HG03575 (cell line): ENCODE measurements around the gene PLXNA1.

Source experiments
- ATAC-seq: cut with Tn5 transposase; IDR thresholded peaks from one replicate; pipeline ENCODE4 v1.9.1; 2021; ENCODE audit not compliant: unreplicated experiment, insufficient number of reproducible peaks, low FRiP score; ENCODE audit errors: extremely low read depth

PLXNA1 gene

DNA sequence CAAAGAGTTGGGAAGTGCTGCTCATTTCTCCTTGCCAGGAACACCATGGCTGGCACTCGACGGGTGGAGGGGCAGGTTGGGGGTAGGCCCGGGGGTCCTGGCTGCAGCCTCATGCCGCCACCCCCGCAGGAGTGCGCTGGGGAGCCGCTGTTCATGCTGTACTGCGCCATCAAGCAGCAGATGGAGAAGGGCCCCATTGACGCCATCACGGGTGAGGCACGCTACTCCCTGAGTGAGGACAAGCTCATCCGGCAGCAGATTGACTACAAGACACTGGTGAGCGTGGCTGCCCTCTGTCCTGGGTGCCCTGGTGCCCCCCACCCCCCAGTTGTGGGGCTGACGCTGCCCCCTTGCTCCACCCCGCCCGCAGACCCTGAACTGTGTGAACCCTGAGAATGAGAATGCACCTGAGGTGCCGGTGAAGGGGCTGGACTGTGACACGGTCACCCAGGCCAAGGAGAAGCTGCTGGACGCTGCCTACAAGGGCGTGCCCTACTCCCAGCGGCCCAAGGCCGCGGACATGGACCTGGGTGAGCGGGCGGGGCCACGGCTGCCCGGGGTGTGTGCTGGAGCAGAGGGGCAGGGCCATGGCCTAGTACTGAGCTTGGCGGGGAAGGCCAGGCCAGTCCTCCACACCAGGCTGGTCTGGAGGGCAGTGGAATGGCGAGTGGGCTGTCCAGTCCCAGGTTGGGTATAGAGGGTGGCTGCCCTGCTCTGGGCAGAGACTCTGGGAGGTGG is 45.1 kb downstream of the PLXNA1 start:
- no peak for ATAC-seq

- ATAC-seq = no peak
Measured at GRCh38 chr3:127028781-127029657, 46.1 kb downstream of the PLXNA1 start.

DNA sequence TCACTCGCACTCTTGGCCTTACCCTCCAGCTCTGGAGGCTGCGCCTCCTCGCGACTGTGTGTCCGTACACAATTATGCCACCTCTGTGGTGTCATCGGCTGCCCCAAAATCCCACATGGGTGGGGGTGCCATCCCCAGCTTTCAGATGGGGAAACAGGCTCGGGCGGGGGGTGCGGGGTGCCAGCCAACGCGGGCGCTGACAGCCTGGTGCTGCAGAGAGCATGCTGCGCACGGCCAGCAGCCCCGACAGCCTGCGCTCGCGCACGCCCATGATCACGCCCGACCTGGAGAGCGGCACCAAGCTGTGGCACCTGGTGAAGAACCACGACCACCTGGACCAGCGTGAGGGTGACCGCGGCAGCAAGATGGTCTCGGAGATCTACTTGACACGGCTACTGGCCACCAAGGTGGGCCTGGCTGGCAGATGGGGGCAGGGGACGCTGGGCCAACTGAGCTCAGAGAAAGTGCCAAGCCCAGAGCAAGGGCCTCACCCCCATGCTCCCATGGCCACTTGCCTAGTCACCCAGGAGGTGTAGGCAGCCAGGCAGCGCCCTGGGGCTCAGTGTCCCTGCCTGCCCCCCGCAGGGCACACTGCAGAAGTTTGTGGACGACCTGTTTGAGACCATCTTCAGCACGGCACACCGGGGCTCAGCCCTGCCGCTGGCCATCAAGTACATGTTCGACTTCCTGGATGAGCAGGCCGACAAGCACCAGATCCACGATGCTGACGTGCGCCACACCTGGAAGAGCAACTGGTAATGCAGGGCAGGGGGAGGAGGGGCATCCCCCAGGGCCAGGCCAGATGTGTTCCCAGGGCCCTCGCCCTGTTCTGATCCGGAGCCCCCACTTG is 47.0 kb downstream of the PLXNA1 start:
- no peak for ATAC-seq

DNA sequence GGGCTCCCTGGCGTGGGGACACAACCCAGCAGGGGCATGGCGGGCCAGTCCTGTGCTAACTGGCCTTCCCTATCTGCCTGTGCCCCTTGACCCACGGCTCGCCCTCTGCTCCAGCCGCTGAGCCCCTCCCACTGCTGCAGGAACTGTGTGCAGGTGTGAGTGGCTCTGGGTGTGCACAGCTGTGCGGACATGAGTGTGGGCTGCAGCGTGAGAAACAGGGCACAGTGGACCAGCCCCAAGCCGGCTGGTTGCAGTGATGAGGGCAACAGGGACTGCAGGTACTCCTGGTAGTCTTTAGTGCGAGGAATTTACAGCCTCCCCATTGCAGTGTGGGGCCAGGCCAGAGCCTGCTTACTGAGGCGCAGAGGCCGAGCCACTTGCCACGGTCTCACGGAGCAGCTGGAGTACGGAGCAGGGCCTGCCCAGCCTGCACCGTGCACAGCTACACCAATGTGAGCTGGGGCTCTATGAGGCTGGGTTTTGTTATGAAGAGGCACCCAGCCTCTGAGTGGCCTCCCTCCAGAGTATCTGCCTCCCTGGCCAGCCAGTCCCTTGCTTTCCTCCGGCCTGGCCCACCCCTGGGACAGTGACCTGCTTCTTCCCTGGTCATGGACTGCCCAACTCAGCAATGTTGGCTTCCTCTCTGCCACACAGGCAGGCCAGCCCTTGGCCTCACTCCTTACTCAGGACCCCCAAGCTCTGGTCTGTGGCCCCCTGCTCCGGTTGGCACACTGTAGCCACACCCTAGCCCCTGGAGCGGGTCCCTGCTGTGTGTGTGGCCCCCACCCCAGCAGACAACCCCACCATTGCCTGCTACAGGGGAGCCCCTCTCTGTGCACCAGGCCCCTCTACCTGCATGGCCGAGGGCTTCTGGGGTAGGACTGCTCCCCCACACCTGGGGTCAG is 47.8 kb downstream of the PLXNA1 start:
- ATAC-seq = no peak

GRCh38 chr3:127031413-127031810 is 48.5 kb downstream of the PLXNA1 start:
- no peak for ATAC-seq

- ATAC-seq = no peak
Measured at GRCh38 chr3:127031845-127032244, 48.9 kb downstream of the PLXNA1 start.

- ATAC-seq = no peak
Measured at GRCh38 chr3:127032296-127032990, 49.5 kb downstream of the PLXNA1 start.
